22Rv1 (cell line): ENCODE data around the gene EML6.
A peak's percentile ranks its signal among the peaks of the same experiment; 100 is the strongest.

Experiments used
- H3K27ac ChIP-seq: fragments of 450-650 bp; 2 replicates; pipeline ENCODE4 v1.5.1; 2017
- CTCF ChIP-seq: fragments of 450-650 bp; IDR thresholded peaks from 2 replicates; pipeline ENCODE4 v1.5.1; 2017; ENCODE audit warnings: mild to moderate bottlenecking
- ZFX ChIP-seq: fragments of 450-650 bp; IDR thresholded peaks from 2 replicates; pipeline ENCODE4 v1.6.1; 2017; ENCODE audit warnings: antibody characterized with exemption, borderline replicate concordance

The EML6 gene

GRCh38 chr2:55001716-55002115 lies 278.3 kb downstream of the EML6 start:
- TF ChIP-seq CTCF (no peak), ZFX (no peak)
- no peak overlapping the region for H3K27ac ChIP-seq

GRCh38 chr2:55003706-55004639 lies 280.5 kb downstream of the EML6 start:
- no peak for TF ChIP-seq CTCF
- no peak for TF ChIP-seq ZFX

GRCh38 chr2:55006306-55006705 lies 282.8 kb downstream of the EML6 start:
- no peak overlapping the region for H3K27ac ChIP-seq
- TF ChIP-seq ZFX (no peak), CTCF (no peak)

More at GRCh38 chr2:55003706-55004639, 280.5 kb downstream of the EML6 start:
- H3K27ac ChIP-seq = no peak overlapping the region

- H3K27ac ChIP-seq = peak overlapping the region; percentile 70
- TF ChIP-seq ZFX (no peak), CTCF (no peak)
These were observed 286.0 kb downstream of the EML6 start for GRCh38 chr2:55009277-55010060.

GRCh38 chr2:55010149-55010591 lies 286.7 kb downstream of the EML6 start:
- peak overlapping the region; percentile 70 for H3K27ac ChIP-seq
- no peak for TF ChIP-seq CTCF
- no peak for TF ChIP-seq ZFX

- TF ChIP-seq CTCF (no peak), ZFX (no peak)
- peak overlapping the region; percentile 70 for H3K27ac ChIP-seq
These were observed 287.5 kb downstream of the EML6 start for GRCh38 chr2:55010915-55011314.
